Neural cell (in vitro differentiated cells): ENCODE measurements around the gene GTF2F1. TPM values are rescaled to one million over a fixed set of nuclear protein-coding genes. Genes with fewer than 3 reads are reported as not detected.

Experiments used
- H2AFZ ChIP-seq: fragments of 200-600, 300-800 bp; sonication (generic), shearing (Covaris generic); 2 replicates; pipeline ENCODE4 v1.6.0; 2014; ENCODE audit warnings: low read depth, mild to moderate bottlenecking, antibody characterized with exemption, low read length, moderate library complexity
- H3F3A ChIP-seq: fragments of 200-600 bp; shearing (Covaris generic); 2 replicates; pipeline ENCODE4 v1.6.1; 2016; ENCODE audit warnings: mild to moderate bottlenecking, moderate library complexity, mixed read lengths, antibody characterized with exemption, low read length; ENCODE audit not compliant: insufficient read depth, poor library complexity, severe bottlenecking
- H3K27ac ChIP-seq: fragments of 200-600, 300-800 bp; sonication (generic), shearing (Covaris generic); 2 replicates; pipeline ENCODE4 v1.5.1; 2014; ENCODE audit warnings: mild to moderate bottlenecking, low read length, moderate library complexity
- H3K27me3 ChIP-seq: fragments of 300-800, 200-600 bp; sonication (generic), shearing (Covaris generic); 2 replicates; pipeline ENCODE4 v1.6.0; 2014; ENCODE audit warnings: mild to moderate bottlenecking, low read depth, low read length, moderate library complexity; ENCODE audit not compliant: insufficient read depth
- H3K36me3 ChIP-seq: fragments of 300-800, 200-600 bp; sonication (generic), shearing (Covaris generic); 2 replicates; pipeline ENCODE4 v1.5.1; 2014; ENCODE audit warnings: mild to moderate bottlenecking, antibody characterized with exemption, low read length, moderate library complexity; ENCODE audit not compliant: insufficient read depth
- H3K4me2 ChIP-seq: fragments of 300-800, 200-600 bp; sonication (generic), shearing (Covaris generic); 2 replicates; pipeline ENCODE4 v1.6.0; 2014; ENCODE audit warnings: mild to moderate bottlenecking, low read length
- H3K4me3 ChIP-seq: fragments of 300-800, 200-600 bp; sonication (generic), shearing (Covaris generic); 2 replicates; pipeline ENCODE4 v1.5.1; 2014; ENCODE audit warnings: mild to moderate bottlenecking, low read length, moderate library complexity
- H3K79me2 ChIP-seq: fragments of 200-600 bp; shearing (Covaris generic); replicated peaks from 2 replicates; pipeline ENCODE4 v1.6.0; 2014; ENCODE audit warnings: mild to moderate bottlenecking, low read length, moderate library complexity; ENCODE audit not compliant: insufficient read depth
- H3K9ac ChIP-seq: fragments of 300-800, 200-600 bp; sonication (generic), shearing (Covaris generic); 2 replicates; pipeline ENCODE4 v1.6.1; 2016; ENCODE audit warnings: mild to moderate bottlenecking, low read length, mixed read lengths
- H3K9me2 ChIP-seq: fragments of 200-600 bp; shearing (Covaris generic); 2 replicates; pipeline ENCODE4 v1.6.1; 2016; ENCODE audit warnings: mild to moderate bottlenecking, low read length, mixed read lengths; ENCODE audit not compliant: insufficient read depth
- H3K9me3 ChIP-seq: fragments of 200-600, 300-800 bp; sonication (generic), shearing (Covaris generic); 2 replicates; pipeline ENCODE4 v1.6.1; 2016; ENCODE audit warnings: mild to moderate bottlenecking, mixed run types, low read length, moderate library complexity, mixed read lengths
- H4K20me1 ChIP-seq: fragments of 200-600 bp; shearing (Covaris generic); 2 replicates; pipeline ENCODE4 v1.6.1; 2016; ENCODE audit warnings: mild to moderate bottlenecking, mixed run types; ENCODE audit not compliant: insufficient read depth
- EP300 ChIP-seq: fragments of 450-650 bp; conservative IDR thresholded peaks from 2 replicates; pipeline ENCODE4 v1.6.1; 2014; ENCODE audit warnings: antibody characterized with exemption, mild to moderate bottlenecking, moderate library complexity; ENCODE audit not compliant: poor library complexity, severe bottlenecking
- EZH2 ChIP-seq: fragments of 200-600, 300-800 bp; shearing (Covaris generic), sonication (generic); IDR thresholded peaks from 2 replicates; pipeline ENCODE4 v1.6.1; 2014; ENCODE audit warnings: antibody characterized with exemption, low read length, borderline replicate concordance, mild to moderate bottlenecking; ENCODE audit not compliant: insufficient read depth, poor library complexity, severe bottlenecking
- MXI1 ChIP-seq: fragments of 450-650 bp; conservative IDR thresholded peaks from 2 replicates; pipeline ENCODE4 v1.6.1; 2014; ENCODE audit warnings: antibody characterized with exemption, mild to moderate bottlenecking; ENCODE audit not compliant: poor library complexity, severe bottlenecking
- POLR2AphosphoS5 ChIP-seq: IDR thresholded peaks from 2 replicates; pipeline ENCODE4 v1.6.1; 2012
- RAD21 ChIP-seq: fragments of 450-650 bp; conservative IDR thresholded peaks from 2 replicates; pipeline ENCODE4 v1.6.1; 2014; ENCODE audit warnings: antibody characterized with exemption, mild to moderate bottlenecking, moderate library complexity
- SMC3 ChIP-seq: fragments of 450-650 bp; conservative IDR thresholded peaks from 2 replicates; pipeline ENCODE4 v1.6.1; 2014; ENCODE audit warnings: antibody characterized with exemption, mild to moderate bottlenecking, moderate library complexity; ENCODE audit not compliant: poor library complexity
- TAF1 ChIP-seq: IDR thresholded peaks from 2 replicates; pipeline ENCODE4 v1.6.1; 2012; ENCODE audit warnings: low read depth
- polyA plus RNA-seq: library from polyadenylated mRNA; depleted of rRNA; stranded (reverse); fragments of >200 nt; gene quantifications from 2 replicates; pipeline ENCODE4 v1.2.3, GENCODE V29; 2014
- TF ChIP-seq, protein P1 (sequence below): fragments of 450-650 bp; IDR thresholded peaks from 2 replicates; pipeline ENCODE4 v1.5.1; 2014; ENCODE audit warnings: antibody characterized with exemption, mild to moderate bottlenecking, moderate library complexity; ENCODE audit not compliant: poor library complexity, severe bottlenecking
- TF ChIP-seq, protein P2 (sequence below): IDR thresholded peaks from 2 replicates; pipeline ENCODE4 v1.6.1; 2012; ENCODE audit warnings: borderline replicate concordance

GTF2F1 gene
- polyA plus RNA-seq, 1 donor from 2014 or later, result 53.9 TPM

DNA sequence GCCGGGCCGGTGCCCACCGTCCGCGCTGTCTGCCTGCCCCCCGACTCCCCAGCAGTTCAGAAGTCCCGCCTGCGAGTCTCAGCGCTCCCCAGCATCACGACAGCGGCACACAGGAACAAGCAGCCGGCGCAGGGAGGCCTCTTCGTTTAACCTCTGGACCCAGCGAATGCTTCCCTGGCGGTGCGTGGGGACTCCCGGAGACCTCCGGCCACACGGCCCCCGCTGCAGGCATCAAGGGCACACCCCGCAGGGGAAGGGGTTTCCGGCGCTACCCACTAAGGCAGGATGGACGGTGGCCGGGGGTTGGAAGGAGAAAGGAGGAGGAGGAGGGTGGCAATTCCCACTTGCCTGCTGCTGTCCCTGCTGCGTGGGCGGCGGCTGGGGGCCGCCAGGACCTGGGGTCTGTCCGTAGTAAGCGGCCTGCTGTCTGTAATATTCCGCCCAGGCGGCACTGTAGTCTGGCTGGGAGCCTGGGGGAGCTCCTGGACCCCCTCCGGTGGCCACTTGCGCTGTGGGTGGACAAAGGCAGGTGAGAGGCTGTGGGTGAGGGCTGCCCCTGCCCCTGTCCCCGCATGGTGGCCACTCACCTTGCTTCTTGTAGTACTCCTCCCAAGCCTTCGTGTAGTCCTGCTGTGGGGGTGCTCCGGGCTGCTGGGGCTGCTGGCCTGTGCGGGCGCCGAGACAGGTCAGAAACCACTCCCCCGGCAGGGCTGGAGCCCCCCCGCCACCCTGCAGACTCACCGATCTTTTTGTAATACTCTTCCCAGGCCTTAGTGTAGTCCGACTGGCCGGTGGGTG, 22.0 kb upstream of the GTF2F1 start:
- H3F3A ChIP-seq, result no peaks in the 10 kb centered on the region
- no peak overlapping the region for H3K27ac ChIP-seq
- no peaks in the 10 kb centered on the region for H3K27me3 ChIP-seq
- TF ChIP-seq, protein P1, sequence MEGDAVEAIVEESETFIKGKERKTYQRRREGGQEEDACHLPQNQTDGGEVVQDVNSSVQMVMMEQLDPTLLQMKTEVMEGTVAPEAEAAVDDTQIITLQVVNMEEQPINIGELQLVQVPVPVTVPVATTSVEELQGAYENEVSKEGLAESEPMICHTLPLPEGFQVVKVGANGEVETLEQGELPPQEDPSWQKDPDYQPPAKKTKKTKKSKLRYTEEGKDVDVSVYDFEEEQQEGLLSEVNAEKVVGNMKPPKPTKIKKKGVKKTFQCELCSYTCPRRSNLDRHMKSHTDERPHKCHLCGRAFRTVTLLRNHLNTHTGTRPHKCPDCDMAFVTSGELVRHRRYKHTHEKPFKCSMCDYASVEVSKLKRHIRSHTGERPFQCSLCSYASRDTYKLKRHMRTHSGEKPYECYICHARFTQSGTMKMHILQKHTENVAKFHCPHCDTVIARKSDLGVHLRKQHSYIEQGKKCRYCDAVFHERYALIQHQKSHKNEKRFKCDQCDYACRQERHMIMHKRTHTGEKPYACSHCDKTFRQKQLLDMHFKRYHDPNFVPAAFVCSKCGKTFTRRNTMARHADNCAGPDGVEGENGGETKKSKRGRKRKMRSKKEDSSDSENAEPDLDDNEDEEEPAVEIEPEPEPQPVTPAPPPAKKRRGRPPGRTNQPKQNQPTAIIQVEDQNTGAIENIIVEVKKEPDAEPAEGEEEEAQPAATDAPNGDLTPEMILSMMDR, result no peak
- TF ChIP-seq POLR2AphosphoS5, result no peak
- TF ChIP-seq RAD21, result no peak
- no peak for TF ChIP-seq SMC3
- TF ChIP-seq, protein P2, sequence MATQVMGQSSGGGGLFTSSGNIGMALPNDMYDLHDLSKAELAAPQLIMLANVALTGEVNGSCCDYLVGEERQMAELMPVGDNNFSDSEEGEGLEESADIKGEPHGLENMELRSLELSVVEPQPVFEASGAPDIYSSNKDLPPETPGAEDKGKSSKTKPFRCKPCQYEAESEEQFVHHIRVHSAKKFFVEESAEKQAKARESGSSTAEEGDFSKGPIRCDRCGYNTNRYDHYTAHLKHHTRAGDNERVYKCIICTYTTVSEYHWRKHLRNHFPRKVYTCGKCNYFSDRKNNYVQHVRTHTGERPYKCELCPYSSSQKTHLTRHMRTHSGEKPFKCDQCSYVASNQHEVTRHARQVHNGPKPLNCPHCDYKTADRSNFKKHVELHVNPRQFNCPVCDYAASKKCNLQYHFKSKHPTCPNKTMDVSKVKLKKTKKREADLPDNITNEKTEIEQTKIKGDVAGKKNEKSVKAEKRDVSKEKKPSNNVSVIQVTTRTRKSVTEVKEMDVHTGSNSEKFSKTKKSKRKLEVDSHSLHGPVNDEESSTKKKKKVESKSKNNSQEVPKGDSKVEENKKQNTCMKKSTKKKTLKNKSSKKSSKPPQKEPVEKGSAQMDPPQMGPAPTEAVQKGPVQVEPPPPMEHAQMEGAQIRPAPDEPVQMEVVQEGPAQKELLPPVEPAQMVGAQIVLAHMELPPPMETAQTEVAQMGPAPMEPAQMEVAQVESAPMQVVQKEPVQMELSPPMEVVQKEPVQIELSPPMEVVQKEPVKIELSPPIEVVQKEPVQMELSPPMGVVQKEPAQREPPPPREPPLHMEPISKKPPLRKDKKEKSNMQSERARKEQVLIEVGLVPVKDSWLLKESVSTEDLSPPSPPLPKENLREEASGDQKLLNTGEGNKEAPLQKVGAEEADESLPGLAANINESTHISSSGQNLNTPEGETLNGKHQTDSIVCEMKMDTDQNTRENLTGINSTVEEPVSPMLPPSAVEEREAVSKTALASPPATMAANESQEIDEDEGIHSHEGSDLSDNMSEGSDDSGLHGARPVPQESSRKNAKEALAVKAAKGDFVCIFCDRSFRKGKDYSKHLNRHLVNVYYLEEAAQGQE, result no peak
- no peak for TF ChIP-seq TAF1
- no peaks in the 10 kb centered on the region for H3K9me3 ChIP-seq
- H4K20me1 ChIP-seq, result peaks cover 8% of the 10 kb centered on the region
- H3K36me3 ChIP-seq, result no peaks in the 10 kb centered on the region
- H2AFZ ChIP-seq, result no peak overlapping the region
- H3K79me2 ChIP-seq, result peaks cover 3% of the 10 kb centered on the region
- no peak overlapping the region for H3K4me2 ChIP-seq
- H3K9ac ChIP-seq, result no peak overlapping the region
- H3K4me3 ChIP-seq, result no peak overlapping the region
- no peaks in the 10 kb centered on the region for H3K9me2 ChIP-seq

DNA sequence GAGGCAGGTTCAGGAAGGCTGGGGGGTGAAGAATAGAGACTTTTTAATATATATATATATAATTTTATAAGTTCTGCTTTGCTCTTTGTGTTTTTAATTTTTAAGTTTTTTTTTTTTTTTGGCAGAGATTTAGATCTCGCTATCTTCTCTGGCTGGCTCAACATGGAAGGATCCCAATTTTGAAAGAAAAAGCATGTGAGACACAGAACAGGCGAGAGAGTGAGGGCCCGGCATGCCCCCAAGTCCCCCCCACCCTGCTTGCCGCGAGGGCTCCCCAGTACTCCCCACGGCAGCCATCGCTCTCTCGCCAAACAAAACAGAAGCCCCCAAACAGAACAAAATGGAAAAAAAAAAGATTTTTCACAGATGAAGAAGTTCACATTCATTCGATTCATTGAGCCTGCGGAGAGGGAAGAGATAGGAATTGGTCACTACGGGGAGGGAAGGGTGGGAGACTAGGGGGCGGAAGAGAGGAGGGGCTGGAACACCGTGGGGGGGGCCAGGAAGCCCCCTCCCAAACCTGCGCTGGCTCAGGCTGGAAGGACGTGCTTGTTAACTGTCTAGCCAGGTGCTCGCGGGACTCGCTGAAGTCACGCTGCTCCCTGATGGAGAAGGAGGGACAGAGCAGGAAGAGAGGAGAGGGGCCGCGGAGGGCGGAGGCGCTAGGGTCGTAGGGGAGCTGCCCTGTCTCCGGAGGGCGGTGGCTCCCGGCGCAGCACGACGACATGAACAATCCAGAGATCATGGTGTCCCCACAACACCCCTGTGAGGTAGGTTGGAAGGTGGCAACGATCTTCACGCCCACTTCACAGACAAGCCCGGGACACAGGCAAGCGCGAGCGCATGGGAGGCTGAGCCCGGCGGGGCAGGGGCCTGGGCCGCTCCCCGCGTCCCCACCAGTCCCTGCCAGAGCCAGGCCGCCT, 21.0 kb upstream of the GTF2F1 start:
- Histone ChIP-seq H3K9me2 (no peaks in the 10 kb centered on the region), H3K9ac (no peak overlapping the region), H3K27me3 (no peaks in the 10 kb centered on the region), H4K20me1 (peaks cover 2% of the 10 kb centered on the region), H3K27ac (no peak overlapping the region), H3K4me3 (no peak overlapping the region), H3K79me2 (no peaks in the 10 kb centered on the region), H3F3A (no peaks in the 10 kb centered on the region), H3K9me3 (no peaks in the 10 kb centered on the region), H3K36me3 (no peaks in the 10 kb centered on the region), H2AFZ (no peak overlapping the region), H3K4me2 (no peak overlapping the region)
- TF ChIP-seq MXI1, result no peak
- TF ChIP-seq, protein P1, result no peak
- no peak for TF ChIP-seq POLR2AphosphoS5
- TF ChIP-seq, protein P2, result no peak
- TF ChIP-seq TAF1, result no peak
- TF ChIP-seq SMC3, result no peak
- TF ChIP-seq RAD21, result no peak
- TF ChIP-seq EZH2, result no peak
- no peak for TF ChIP-seq EP300
